Measurements from ENCODE around the gene STXBP4.

The STXBP4 gene

DNA sequence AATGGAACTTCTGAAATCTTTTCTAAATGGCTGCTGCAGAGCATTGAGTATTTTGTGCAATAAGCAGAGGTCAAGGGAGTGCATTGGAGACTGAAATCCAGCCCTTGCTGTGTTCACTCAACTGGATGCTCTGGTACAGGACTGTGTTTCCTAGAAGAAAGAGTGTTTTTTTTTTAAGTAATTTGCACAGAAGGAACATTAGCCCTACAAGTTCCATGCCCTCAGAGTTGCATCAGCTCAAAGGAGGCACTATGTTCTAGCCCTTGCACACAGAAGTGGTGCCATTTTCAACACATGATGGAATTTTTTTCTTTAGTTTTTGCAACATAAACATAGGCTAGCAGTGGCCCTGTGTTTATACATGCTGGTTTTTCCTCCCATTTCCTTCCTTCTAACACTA lies 152.1 kb downstream of the STXBP4 start:
- H3K4me2 ChIP-seq (ENCODE audit: low read length) = no peak overlapping the region
- H3K27ac ChIP-seq (ENCODE audit: low read depth, low read length, poor library complexity, severe bottlenecking) = no peak overlapping the region
- TF ChIP-seq, protein P1, sequence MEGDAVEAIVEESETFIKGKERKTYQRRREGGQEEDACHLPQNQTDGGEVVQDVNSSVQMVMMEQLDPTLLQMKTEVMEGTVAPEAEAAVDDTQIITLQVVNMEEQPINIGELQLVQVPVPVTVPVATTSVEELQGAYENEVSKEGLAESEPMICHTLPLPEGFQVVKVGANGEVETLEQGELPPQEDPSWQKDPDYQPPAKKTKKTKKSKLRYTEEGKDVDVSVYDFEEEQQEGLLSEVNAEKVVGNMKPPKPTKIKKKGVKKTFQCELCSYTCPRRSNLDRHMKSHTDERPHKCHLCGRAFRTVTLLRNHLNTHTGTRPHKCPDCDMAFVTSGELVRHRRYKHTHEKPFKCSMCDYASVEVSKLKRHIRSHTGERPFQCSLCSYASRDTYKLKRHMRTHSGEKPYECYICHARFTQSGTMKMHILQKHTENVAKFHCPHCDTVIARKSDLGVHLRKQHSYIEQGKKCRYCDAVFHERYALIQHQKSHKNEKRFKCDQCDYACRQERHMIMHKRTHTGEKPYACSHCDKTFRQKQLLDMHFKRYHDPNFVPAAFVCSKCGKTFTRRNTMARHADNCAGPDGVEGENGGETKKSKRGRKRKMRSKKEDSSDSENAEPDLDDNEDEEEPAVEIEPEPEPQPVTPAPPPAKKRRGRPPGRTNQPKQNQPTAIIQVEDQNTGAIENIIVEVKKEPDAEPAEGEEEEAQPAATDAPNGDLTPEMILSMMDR (IDR thresholded peaks at IDR 0.05; ENCODE audit: low read length) = no peak
- no peak for TF ChIP-seq EZH2 (IDR thresholded peaks at IDR 0.05; ENCODE audit: borderline replicate concordance, low read length)
- H3K27me3 ChIP-seq (ENCODE audit: insufficient read depth, low read length) = no peaks in the 10 kb centered on the region
- H3K9me2 ChIP-seq (ENCODE audit: low read depth, low read length) = no peaks in the 10 kb centered on the region
- H2AFZ ChIP-seq (ENCODE audit: low read length) = no peak overlapping the region
- no peaks in the 10 kb centered on the region for H3K79me2 ChIP-seq (ENCODE audit: insufficient read depth, low read length)
- no peak overlapping the region for H3K4me3 ChIP-seq (ENCODE audit: low read depth, low read length, poor library complexity, severe bottlenecking)
- no peaks in the 10 kb centered on the region for H3K9me3 ChIP-seq (ENCODE audit: low read length)
- no peaks in the 10 kb centered on the region for H4K20me1 ChIP-seq (ENCODE audit: insufficient read depth, low read length)
- no peak overlapping the region for H3K9ac ChIP-seq (ENCODE audit: low read length)
- no peaks in the 10 kb centered on the region for H3K36me3 ChIP-seq (ENCODE audit: insufficient read depth, low read length)
- H3K4me1 ChIP-seq (ENCODE audit: insufficient read depth, low read length, severe bottlenecking) = no peaks in the 10 kb centered on the region
- no peaks in the 10 kb centered on the region for H3F3A ChIP-seq (ENCODE audit: insufficient read depth, low read length)

DNA sequence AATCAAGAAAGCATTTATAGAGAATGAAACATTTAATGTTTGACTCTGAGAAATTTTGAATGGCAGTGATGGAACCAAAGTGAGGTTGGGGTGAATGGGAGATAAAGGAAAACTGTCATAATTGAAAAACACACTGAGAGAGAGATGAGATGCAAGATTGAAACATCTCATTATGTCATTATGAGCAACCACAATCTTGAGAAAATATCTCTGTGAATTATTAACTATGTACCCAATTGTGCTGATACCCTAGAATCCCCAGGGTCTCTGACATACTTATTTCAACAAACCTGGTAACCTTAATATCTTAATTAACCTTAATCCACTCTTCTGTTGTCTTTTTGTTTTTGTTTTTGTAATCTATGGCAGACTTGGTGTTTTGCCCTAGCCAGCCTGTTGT lies 152.7 kb downstream of the STXBP4 start:
- Histone ChIP-seq H3K4me1 (ENCODE audit: insufficient read depth, low read length, severe bottlenecking) (no peaks in the 10 kb centered on the region), H3K9ac (ENCODE audit: low read length) (no peak overlapping the region), H3K36me3 (ENCODE audit: insufficient read depth, low read length) (no peaks in the 10 kb centered on the region), H3F3A (ENCODE audit: insufficient read depth, low read length) (no peaks in the 10 kb centered on the region), H2AFZ (ENCODE audit: low read length) (no peak overlapping the region), H3K4me2 (ENCODE audit: low read length) (no peak overlapping the region), H3K27ac (ENCODE audit: low read depth, low read length, poor library complexity, severe bottlenecking) (no peak overlapping the region), H3K9me3 (ENCODE audit: low read length) (no peaks in the 10 kb centered on the region), H3K79me2 (ENCODE audit: insufficient read depth, low read length) (no peaks in the 10 kb centered on the region), H3K9me2 (ENCODE audit: low read depth, low read length) (no peaks in the 10 kb centered on the region), H3K27me3 (ENCODE audit: insufficient read depth, low read length) (no peaks in the 10 kb centered on the region), H3K4me3 (ENCODE audit: low read depth, low read length, poor library complexity, severe bottlenecking) (no peak overlapping the region), H4K20me1 (ENCODE audit: insufficient read depth, low read length) (no peaks in the 10 kb centered on the region)
- TF ChIP-seq EZH2 (IDR thresholded peaks at IDR 0.05; ENCODE audit: borderline replicate concordance, low read length) = no peak
- TF ChIP-seq, protein P1 (IDR thresholded peaks at IDR 0.05; ENCODE audit: low read length) = no peak

- Histone ChIP-seq H3K9ac (ENCODE audit: low read length) (no peak overlapping the region), H3K4me2 (ENCODE audit: low read length) (no peak overlapping the region), H3K79me2 (ENCODE audit: insufficient read depth, low read length) (no peaks in the 10 kb centered on the region), H3K27ac (ENCODE audit: low read depth, low read length, poor library complexity, severe bottlenecking) (no peak overlapping the region), H3K4me3 (ENCODE audit: low read depth, low read length, poor library complexity, severe bottlenecking) (no peak overlapping the region), H3K27me3 (ENCODE audit: insufficient read depth, low read length) (no peaks in the 10 kb centered on the region), H3K36me3 (ENCODE audit: insufficient read depth, low read length) (no peaks in the 10 kb centered on the region), H3K9me2 (ENCODE audit: low read depth, low read length) (no peaks in the 10 kb centered on the region), H3F3A (ENCODE audit: insufficient read depth, low read length) (no peaks in the 10 kb centered on the region), H3K4me1 (ENCODE audit: insufficient read depth, low read length, severe bottlenecking) (no peaks in the 10 kb centered on the region), H2AFZ (ENCODE audit: low read length) (no peak overlapping the region), H4K20me1 (ENCODE audit: insufficient read depth, low read length) (no peaks in the 10 kb centered on the region), H3K9me3 (ENCODE audit: low read length) (no peaks in the 10 kb centered on the region)
- TF ChIP-seq, protein P1 (IDR thresholded peaks at IDR 0.05; ENCODE audit: low read length) = no peak
- no peak for TF ChIP-seq EZH2 (IDR thresholded peaks at IDR 0.05; ENCODE audit: borderline replicate concordance, low read length)
Observed at GRCh38 chr17:55122114-55122513, 153.5 kb downstream of the STXBP4 start.

Measured in OCI-LY1 (cell line).